Measurements from ENCODE around the gene TENM4. TPM values are rescaled to one million over a fixed set of nuclear protein-coding genes. Genes with fewer than 3 reads are reported as not detected.

TENM4 gene
- total and polyA plus RNA-seq, 2 of the 13 experiments (the other 11 are each of a cell fraction or from before 2014, with no cell fraction given): not detected

DNA sequence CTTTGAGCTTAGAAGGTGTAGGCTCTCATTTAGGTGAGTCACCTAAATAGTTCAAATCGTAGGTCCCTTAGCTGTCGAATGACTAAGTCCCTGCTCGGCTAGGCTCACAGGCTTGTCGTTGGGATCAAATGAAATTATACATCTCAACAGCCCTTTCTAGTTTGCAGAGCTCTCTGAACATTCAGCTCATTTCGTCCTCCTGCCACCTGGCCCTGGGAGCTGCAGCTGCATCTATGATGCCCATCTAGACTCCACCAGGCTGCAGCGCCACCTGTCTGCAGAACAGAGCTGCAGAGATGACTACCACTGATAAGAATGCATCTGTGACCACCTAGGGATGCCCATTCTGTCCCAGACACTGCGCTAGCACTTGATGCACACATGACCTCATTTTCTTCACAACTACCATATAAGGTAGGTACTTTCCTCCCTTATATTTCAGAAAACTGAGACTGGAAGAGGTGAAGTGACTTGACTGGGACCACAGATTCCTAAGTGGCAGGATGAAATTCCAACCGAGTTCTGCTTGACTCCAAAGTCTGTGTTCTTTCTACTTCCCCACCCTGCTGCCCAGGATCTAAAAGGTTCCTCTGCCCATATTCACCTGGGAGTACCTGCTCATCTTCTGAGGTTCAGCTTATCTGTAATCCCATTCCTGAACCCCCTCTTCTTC is 725.1 kb downstream of the TENM4 start (continued):
- 0 out of 2 replicates have a peak, but pooled peaks have one; percentile 39 for TF ChIP-seq ZNF574 (CRISPR knock-in tag; IDR thresholded peaks at IDR 0.05)
- TF ChIP-seq STAG1 (CRISPR knock-in tag; IDR thresholded peaks at IDR 0.05): peak; percentile 78
- no peak for TF ChIP-seq RXRA (CRISPR knock-in tag; IDR thresholded peaks at IDR 0.05)
- TF ChIP-seq ZNF329 (CRISPR knock-in tag; IDR thresholded peaks at IDR 0.05; ENCODE audit: low read depth): no peak
- TF ChIP-seq XRCC5 (optimal IDR thresholded peaks at IDR 0.05; ENCODE audit: low read length): peak; percentile 52
- TF ChIP-seq STAT5B (CRISPR knock-in tag; IDR thresholded peaks at IDR 0.05): no peak
- no peak for TF ChIP-seq SP140L (CRISPR knock-in tag; IDR thresholded peaks at IDR 0.05; ENCODE audit: borderline replicate concordance)
- TF ChIP-seq, protein P1, sequence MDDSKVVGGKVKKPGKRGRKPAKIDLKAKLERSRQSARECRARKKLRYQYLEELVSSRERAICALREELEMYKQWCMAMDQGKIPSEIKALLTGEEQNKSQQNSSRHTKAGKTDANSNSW (CRISPR knock-in tag; IDR thresholded peaks at IDR 0.05; ENCODE audit: borderline replicate concordance): no peak

DNA sequence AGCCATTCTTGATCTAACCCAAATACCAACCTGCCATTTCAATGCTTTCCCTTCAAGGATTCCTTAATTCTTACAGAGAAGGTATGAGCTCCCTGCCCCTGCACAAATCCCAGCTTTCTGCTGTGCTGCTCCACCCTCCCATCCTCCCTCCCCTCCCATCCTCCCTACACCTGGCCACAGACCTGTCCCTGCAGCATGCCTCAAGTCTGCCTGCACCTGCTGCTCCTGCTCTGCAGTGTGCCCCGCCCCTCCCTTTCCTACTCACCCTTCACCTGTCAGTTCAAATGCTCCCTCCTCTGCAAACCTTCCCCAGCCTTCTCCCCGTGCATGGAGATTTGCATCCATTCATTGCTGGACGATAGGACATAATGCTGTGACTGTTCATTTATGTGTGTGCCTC is 726.3 kb downstream of the TENM4 start:
- no peaks in the 10 kb centered on the region for H3K79me2 ChIP-seq (ENCODE audit: insufficient read depth, low read length)
- no peaks in the 10 kb centered on the region for H3K36me3 ChIP-seq (replicated peaks in 1 of 2; ENCODE audit: control insufficient read depth in 1 of 2, insufficient read depth in 2 of 2, low read length in 2 of 2)
- DNase-seq (ENCODE audit: low spot score): no peak
- H3K4me3 ChIP-seq (replicated peaks in 1 of 3; ENCODE audit: insufficient read depth in 1 of 3, low read depth in 2 of 3, low read length in 3 of 3): no peak overlapping the region
- peaks cover 0 to 9% of the 10 kb centered on the region in 2 experiments; a peak in 2 of 5 replicates for H3K27me3 ChIP-seq (ENCODE audit: control insufficient read depth in 1 of 2, insufficient read depth in 2 of 2, low read length in 2 of 2)
- ATAC-seq: no peak
- no peaks in the 10 kb centered on the region for H3K9me3 ChIP-seq (ENCODE audit: low read length)
- H3K27ac ChIP-seq (ENCODE audit: extremely low read length, insufficient read depth, low read length): no peak overlapping the region
- WGBS (ENCODE audit: low lambda C conversion rate): 0% methylated on average over 3 of the region's 3 CpGs
- H2AFZ ChIP-seq (ENCODE audit: low read length): no peak overlapping the region
- H3K4me2 ChIP-seq (ENCODE audit: low read depth, low read length): no peak overlapping the region
- H3K9ac ChIP-seq (ENCODE audit: insufficient read depth, low read depth, low read length): no peak overlapping the region
- H4K20me1 ChIP-seq (ENCODE audit: insufficient read depth, low read length): no peaks in the 10 kb centered on the region
- no TSS peak for BruUV-seq (replicated peaks)
- POLR2A ChIA-PET: no interaction called here
- no peaks in the 10 kb centered on the region for H3K4me1 ChIP-seq (ENCODE audit: insufficient read depth, low read length)
- CTCF ChIA-PET (ENCODE audit: low intra/inter-chr PET ratio, low total read pairs): interaction anchor here (3.6 kb wide), 1 partner anchor 68 kb away, joined by 36 read pairs; no protein-coding TSS in a partner anchor
- TF ChIP-seq NBN (conservative IDR thresholded peaks at IDR 0.05) (no peak), DPF2 (CRISPR knock-in tag; IDR thresholded peaks at IDR 0.05; ENCODE audit: borderline replicate concordance, low read depth) (no peak), FOXK1 (CRISPR knock-in tag; IDR thresholded peaks at IDR 0.05; ENCODE audit: borderline replicate concordance, low read depth) (no peak), ZNF589 (CRISPR knock-in tag; conservative IDR thresholded peaks at IDR 0.05) (no peak), SOX6 (IDR thresholded peaks at IDR 0.05) (no peak), SOX6 (CRISPR knock-in tag; IDR thresholded peaks at IDR 0.05) (no peak)
- in situ Hi-C loops (cut with HindIII; ENCODE audit: extremely low pct_ligation_motif_present, low pct_unique_long_range_greater_than_20kb) (no loop called here), intact Hi-C loops (cut with micrococcal nuclease; ENCODE audit: unreplicated experiment) (no loop called here)
- FAIRE-seq: no peak

Measured in HepG2 (cell line).